GM23338 (cell line): ENCODE results near the gene ARSI. TPM values are rescaled to one million over a fixed set of nuclear protein-coding genes. Genes with fewer than 3 reads are reported as not detected.

Experiments
- ATAC-seq: fragments of 200-7000 bp; cut with Tn5 transposase; 3 replicates; pipeline ENCODE4 v1.9.1; 2020
- DNase-seq: peaks from one replicate; pipeline ENCODE4 v3.0.0-alpha.2; 2015; ENCODE audit warnings: low spot score
- H2AFZ ChIP-seq: fragments of 200-600 bp; sonication (generic); 2 replicates; pipeline ENCODE4 v1.8.0; 2016; ENCODE audit warnings: antibody characterized with exemption, mild to moderate bottlenecking, moderate library complexity
- H3F3A ChIP-seq: fragments of 200-600 bp; sonication (generic); replicated peaks from 2 replicates; pipeline ENCODE4 v1.8.0; 2017; ENCODE audit warnings: antibody characterized with exemption, mixed run types, low read depth
- H3K27ac ChIP-seq: fragments of 200-600 bp; sonication (generic); 2 replicates; pipeline ENCODE4 v1.6.1; 2016; ENCODE audit warnings: low read depth
- H3K27me3 ChIP-seq: fragments of 200-600 bp; sonication (generic); 2 replicates; pipeline ENCODE4 v1.8.0; 2016; ENCODE audit warnings: mild to moderate bottlenecking, mixed run types, moderate library complexity; ENCODE audit not compliant: insufficient read depth
- H3K36me3 ChIP-seq: fragments of 200-600 bp; sonication (generic); 2 replicates; pipeline ENCODE4 v1.8.0; 2016; ENCODE audit warnings: mild to moderate bottlenecking; ENCODE audit not compliant: insufficient read depth
- H3K4me1 ChIP-seq: fragments of 200-600 bp; sonication (generic); 2 replicates; pipeline ENCODE4 v1.8.0; 2016; ENCODE audit warnings: mild to moderate bottlenecking, moderate library complexity; ENCODE audit not compliant: insufficient read depth
- H3K4me2 ChIP-seq: fragments of 200-600 bp; sonication (generic); 2 replicates; pipeline ENCODE4 v1.7.1; 2017; ENCODE audit warnings: mixed run types
- H3K4me3 ChIP-seq: fragments of 200-600 bp; sonication (generic); 2 replicates; pipeline ENCODE4 v1.6.1; 2016; ENCODE audit warnings: mixed run types
- H3K79me2 ChIP-seq: fragments of 200-600 bp; sonication (generic); replicated peaks from 2 replicates; pipeline ENCODE4 v1.8.0; 2017; ENCODE audit warnings: mild to moderate bottlenecking; ENCODE audit not compliant: insufficient read depth
- H3K9me2 ChIP-seq: fragments of 200-600 bp; sonication (generic); 2 replicates; pipeline ENCODE4 v1.8.0; 2017; ENCODE audit not compliant: insufficient read depth
- H4K20me1 ChIP-seq: fragments of 200-600 bp; sonication (generic); replicated peaks from 2 replicates; pipeline ENCODE4 v1.8.0; 2017; ENCODE audit warnings: mild to moderate bottlenecking; ENCODE audit not compliant: insufficient read depth
- H3K27ac Mint-ChIP-seq: 2 replicates; pipeline ENCODE4 v1.8.0; 2020; ENCODE audit warnings: inconsistent platforms, mild to moderate bottlenecking, moderate library complexity, mixed read lengths
- H3K27me3 Mint-ChIP-seq: 3 replicates; pipeline ENCODE4 v1.8.0; 2022; ENCODE audit warnings: low read depth, mild to moderate bottlenecking, moderate library complexity, mixed read lengths, inconsistent platforms; ENCODE audit not compliant: insufficient read depth, poor library complexity
- H3K36me3 Mint-ChIP-seq: 3 replicates; pipeline ENCODE4 v1.8.0; 2021; ENCODE audit warnings: low read depth, mild to moderate bottlenecking, inconsistent platforms, moderate library complexity, mixed read lengths
- H3K4me1 Mint-ChIP-seq: 3 replicates; pipeline ENCODE4 v1.8.0; 2020; ENCODE audit warnings: mild to moderate bottlenecking, inconsistent platforms, mixed read lengths
- H3K4me3 Mint-ChIP-seq: 3 replicates; pipeline ENCODE4 v1.8.0; 2021; ENCODE audit warnings: moderate library complexity, mild to moderate bottlenecking, inconsistent platforms, mixed read lengths
- H3K9me3 Mint-ChIP-seq: 3 replicates; pipeline ENCODE4 v1.8.0; 2020; ENCODE audit warnings: moderate library complexity, mild to moderate bottlenecking, inconsistent platforms, mixed read lengths
- CREB1 ChIP-seq: fragments of 250-450 bp; sonication (Bioruptor Pico); IDR thresholded peaks from 2 replicates; pipeline ENCODE4 v1.5.0; 2020; ENCODE audit warnings: low read depth, mild to moderate bottlenecking, moderate library complexity
- EZH2 ChIP-seq: fragments of 200-600 bp; sonication (generic); IDR thresholded peaks from one replicate; pipeline ENCODE4 v1.8.0; 2017; ENCODE audit warnings: antibody characterized with exemption, mild to moderate bottlenecking, low read depth; ENCODE audit not compliant: unreplicated experiment
- EZH2phosphoT487 ChIP-seq: fragments of 200-600 bp; sonication (generic); IDR thresholded peaks from one replicate; pipeline ENCODE4 v1.8.1; 2018; ENCODE audit warnings: antibody characterized with exemption; ENCODE audit not compliant: unreplicated experiment
- JUNB ChIP-seq: IDR thresholded peaks from one replicate; pipeline ENCODE4 v1.6.1; 2016; ENCODE audit warnings: antibody characterized with exemption; ENCODE audit not compliant: unreplicated experiment
- NANOG ChIP-seq: IDR thresholded peaks from 2 replicates; pipeline ENCODE4 v1.6.1; 2016; ENCODE audit warnings: antibody characterized with exemption, borderline replicate concordance
- POLR2AphosphoS5 ChIP-seq: IDR thresholded peaks from 2 replicates; pipeline ENCODE4 v1.6.1; 2016; ENCODE audit warnings: antibody characterized with exemption, low read depth
- ZNF114 ChIP-seq: fragments of 250-450 bp; sonication (Bioruptor Pico); IDR thresholded peaks from 2 replicates; pipeline ENCODE4 v1.5.0; 2020; ENCODE audit warnings: mild to moderate bottlenecking, moderate library complexity
- ZNF331 ChIP-seq: fragments of 250-450 bp; sonication (Bioruptor Pico); IDR thresholded peaks from 2 replicates; pipeline ENCODE4 v1.5.0; 2020; ENCODE audit warnings: low read depth, mild to moderate bottlenecking, moderate library complexity
- polyA plus RNA-seq: library from polyadenylated mRNA; unstranded; fragments of >200 nt; fragmentation: Nextera tagmentation; extraction: Ambion mirVana; gene quantifications from 2 replicates; pipeline ENCODE4 v1.2.1, GENCODE V29; 2016
- total RNA-seq: library from RNA; depleted of rRNA; stranded (reverse); fragments of >200 nt; shearing (Covaris generic); gene quantifications from 2 replicates; pipeline ENCODE4 v1.2.3, GENCODE V29; 2014
- TF ChIP-seq, protein P1 (sequence below): IDR thresholded peaks from one replicate; pipeline ENCODE4 v1.6.1; 2018; ENCODE audit warnings: antibody characterized with exemption; ENCODE audit not compliant: unreplicated experiment
- TF ChIP-seq, protein P2 (sequence below): fragments of 250-450 bp; sonication (Bioruptor Pico); IDR thresholded peaks from 2 replicates; pipeline ENCODE4 v1.5.0; 2020; ENCODE audit warnings: mild to moderate bottlenecking, moderate library complexity
- TF ChIP-seq, protein P3 (sequence below): IDR thresholded peaks from 2 replicates; pipeline ENCODE4 v1.6.1; 2016; ENCODE audit warnings: antibody characterized with exemption
- TF ChIP-seq, protein P4 (sequence below), 2 experiments: fragments of 200-600 bp in 1 of 2; sonication (generic) in 1 of 2; conservative IDR thresholded peaks; 2 replicates each; pipeline versions ENCODE4 v1.5.1 to v1.6.1; 2016 to 2017; ENCODE audit warnings: antibody characterized with exemption in 2 of 2, low read depth in 2 of 2, mild to moderate bottlenecking in 2 of 2, moderate library complexity in 1 of 2

Gene ARSI
- total and polyA plus RNA-seq, 2 experiments from 2014 or later = 0.99 to 6.9 TPM

DNA sequence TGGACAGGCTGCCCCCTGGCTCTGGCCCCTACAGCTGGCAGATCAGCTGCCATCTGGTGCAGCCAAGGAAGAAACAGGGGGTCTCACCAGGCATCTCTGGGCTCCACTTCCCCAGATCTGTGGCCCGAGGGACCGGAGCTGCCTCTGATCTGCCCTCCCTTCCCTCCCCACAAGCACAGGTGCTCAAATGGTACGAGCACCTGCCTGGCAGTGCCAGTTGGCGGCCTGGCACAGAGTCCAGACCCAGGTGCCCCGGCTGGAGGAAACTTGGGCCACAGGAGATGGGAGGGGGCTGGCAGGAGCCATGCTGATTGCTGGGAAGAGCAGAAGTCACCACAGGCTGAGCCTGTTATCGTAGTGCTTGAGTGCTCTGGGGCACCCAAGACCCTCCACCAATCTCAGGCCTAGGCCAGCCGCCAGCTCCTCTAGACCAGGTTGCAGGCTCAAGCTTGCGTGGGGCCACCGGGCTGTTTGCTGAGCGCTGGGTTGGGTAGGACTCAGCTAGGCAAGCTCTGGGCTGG is 8.1 kb downstream of the ARSI start:
- DNase-seq = no peak
- H3K36me3 Mint-ChIP-seq = no peaks in the 10 kb centered on the region; the same call in 2 of the 3 replicates
- Histone ChIP-seq H3F3A (no peaks in the 10 kb centered on the region), H3K36me3 (no peaks in the 10 kb centered on the region), H3K4me3 (no peak overlapping the region), H3K9me2 (no peaks in the 10 kb centered on the region), H4K20me1 (no peaks in the 10 kb centered on the region), H2AFZ (no peak overlapping the region), H3K27ac (no peak overlapping the region), H3K27me3 (no peaks in the 10 kb centered on the region), H3K4me2 (no peak overlapping the region), H3K79me2 (no peaks in the 10 kb centered on the region), H3K4me1 (no peaks in the 10 kb centered on the region)
- no peak overlapping the region for H3K27ac Mint-ChIP-seq
- no peak for TF ChIP-seq EZH2phosphoT487
- TF ChIP-seq, protein P1, sequence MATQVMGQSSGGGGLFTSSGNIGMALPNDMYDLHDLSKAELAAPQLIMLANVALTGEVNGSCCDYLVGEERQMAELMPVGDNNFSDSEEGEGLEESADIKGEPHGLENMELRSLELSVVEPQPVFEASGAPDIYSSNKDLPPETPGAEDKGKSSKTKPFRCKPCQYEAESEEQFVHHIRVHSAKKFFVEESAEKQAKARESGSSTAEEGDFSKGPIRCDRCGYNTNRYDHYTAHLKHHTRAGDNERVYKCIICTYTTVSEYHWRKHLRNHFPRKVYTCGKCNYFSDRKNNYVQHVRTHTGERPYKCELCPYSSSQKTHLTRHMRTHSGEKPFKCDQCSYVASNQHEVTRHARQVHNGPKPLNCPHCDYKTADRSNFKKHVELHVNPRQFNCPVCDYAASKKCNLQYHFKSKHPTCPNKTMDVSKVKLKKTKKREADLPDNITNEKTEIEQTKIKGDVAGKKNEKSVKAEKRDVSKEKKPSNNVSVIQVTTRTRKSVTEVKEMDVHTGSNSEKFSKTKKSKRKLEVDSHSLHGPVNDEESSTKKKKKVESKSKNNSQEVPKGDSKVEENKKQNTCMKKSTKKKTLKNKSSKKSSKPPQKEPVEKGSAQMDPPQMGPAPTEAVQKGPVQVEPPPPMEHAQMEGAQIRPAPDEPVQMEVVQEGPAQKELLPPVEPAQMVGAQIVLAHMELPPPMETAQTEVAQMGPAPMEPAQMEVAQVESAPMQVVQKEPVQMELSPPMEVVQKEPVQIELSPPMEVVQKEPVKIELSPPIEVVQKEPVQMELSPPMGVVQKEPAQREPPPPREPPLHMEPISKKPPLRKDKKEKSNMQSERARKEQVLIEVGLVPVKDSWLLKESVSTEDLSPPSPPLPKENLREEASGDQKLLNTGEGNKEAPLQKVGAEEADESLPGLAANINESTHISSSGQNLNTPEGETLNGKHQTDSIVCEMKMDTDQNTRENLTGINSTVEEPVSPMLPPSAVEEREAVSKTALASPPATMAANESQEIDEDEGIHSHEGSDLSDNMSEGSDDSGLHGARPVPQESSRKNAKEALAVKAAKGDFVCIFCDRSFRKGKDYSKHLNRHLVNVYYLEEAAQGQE = no peak
- TF ChIP-seq, protein P2, sequence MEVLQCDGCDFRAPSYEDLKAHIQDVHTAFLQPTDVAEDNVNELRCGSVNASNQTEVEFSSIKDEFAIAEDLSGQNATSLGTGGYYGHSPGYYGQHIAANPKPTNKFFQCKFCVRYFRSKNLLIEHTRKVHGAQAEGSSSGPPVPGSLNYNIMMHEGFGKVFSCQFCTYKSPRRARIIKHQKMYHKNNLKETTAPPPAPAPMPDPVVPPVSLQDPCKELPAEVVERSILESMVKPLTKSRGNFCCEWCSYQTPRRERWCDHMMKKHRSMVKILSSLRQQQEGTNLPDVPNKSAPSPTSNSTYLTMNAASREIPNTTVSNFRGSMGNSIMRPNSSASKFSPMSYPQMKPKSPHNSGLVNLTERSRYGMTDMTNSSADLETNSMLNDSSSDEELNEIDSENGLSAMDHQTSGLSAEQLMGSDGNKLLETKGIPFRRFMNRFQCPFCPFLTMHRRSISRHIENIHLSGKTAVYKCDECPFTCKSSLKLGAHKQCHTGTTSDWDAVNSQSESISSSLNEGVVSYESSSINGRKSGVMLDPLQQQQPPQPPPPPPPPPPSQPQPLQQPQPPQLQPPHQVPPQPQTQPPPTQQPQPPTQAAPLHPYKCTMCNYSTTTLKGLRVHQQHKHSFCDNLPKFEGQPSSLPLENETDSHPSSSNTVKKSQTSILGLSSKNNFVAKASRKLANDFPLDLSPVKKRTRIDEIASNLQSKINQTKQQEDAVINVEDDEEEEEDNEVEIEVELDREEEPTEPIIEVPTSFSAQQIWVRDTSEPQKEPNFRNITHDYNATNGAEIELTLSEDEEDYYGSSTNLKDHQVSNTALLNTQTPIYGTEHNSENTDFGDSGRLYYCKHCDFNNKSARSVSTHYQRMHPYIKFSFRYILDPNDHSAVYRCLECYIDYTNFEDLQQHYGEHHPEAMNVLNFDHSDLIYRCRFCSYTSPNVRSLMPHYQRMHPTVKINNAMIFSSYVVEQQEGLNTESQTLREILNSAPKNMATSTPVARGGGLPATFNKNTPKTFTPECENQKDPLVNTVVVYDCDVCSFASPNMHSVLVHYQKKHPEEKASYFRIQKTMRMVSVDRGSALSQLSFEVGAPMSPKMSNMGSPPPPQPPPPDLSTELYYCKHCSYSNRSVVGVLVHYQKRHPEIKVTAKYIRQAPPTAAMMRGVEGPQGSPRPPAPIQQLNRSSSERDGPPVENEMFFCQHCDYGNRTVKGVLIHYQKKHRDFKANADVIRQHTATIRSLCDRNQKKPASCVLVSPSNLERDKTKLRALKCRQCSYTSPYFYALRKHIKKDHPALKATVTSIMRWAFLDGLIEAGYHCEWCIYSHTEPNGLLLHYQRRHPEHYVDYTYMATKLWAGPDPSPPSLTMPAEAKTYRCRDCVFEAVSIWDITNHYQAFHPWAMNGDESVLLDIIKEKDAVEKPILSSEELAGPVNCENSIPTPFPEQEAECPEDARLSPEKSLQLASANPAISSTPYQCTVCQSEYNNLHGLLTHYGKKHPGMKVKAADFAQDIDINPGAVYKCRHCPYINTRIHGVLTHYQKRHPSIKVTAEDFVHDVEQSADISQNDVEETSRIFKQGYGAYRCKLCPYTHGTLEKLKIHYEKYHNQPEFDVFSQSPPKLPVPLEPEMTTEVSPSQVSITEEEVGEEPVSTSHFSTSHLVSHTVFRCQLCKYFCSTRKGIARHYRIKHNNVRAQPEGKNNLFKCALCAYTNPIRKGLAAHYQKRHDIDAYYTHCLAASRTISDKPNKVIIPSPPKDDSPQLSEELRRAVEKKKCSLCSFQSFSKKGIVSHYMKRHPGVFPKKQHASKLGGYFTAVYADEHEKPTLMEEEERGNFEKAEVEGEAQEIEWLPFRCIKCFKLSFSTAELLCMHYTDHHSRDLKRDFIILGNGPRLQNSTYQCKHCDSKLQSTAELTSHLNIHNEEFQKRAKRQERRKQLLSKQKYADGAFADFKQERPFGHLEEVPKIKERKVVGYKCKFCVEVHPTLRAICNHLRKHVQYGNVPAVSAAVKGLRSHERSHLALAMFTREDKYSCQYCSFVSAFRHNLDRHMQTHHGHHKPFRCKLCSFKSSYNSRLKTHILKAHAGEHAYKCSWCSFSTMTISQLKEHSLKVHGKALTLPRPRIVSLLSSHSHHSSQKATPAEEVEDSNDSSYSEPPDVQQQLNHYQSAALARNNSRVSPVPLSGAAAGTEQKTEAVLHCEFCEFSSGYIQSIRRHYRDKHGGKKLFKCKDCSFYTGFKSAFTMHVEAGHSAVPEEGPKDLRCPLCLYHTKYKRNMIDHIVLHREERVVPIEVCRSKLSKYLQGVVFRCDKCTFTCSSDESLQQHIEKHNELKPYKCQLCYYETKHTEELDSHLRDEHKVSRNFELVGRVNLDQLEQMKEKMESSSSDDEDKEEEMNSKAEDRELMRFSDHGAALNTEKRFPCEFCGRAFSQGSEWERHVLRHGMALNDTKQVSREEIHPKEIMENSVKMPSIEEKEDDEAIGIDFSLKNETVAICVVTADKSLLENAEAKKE (CRISPR knock-in tag) = no peak
- TF ChIP-seq ZNF331 (CRISPR knock-in tag) = no peak
- TF ChIP-seq POLR2AphosphoS5 = no peak
- no peak for TF ChIP-seq JUNB
- no peak for TF ChIP-seq EZH2
- TF ChIP-seq, protein P3, sequence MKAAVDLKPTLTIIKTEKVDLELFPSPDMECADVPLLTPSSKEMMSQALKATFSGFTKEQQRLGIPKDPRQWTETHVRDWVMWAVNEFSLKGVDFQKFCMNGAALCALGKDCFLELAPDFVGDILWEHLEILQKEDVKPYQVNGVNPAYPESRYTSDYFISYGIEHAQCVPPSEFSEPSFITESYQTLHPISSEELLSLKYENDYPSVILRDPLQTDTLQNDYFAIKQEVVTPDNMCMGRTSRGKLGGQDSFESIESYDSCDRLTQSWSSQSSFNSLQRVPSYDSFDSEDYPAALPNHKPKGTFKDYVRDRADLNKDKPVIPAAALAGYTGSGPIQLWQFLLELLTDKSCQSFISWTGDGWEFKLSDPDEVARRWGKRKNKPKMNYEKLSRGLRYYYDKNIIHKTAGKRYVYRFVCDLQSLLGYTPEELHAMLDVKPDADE = no peak
- TF ChIP-seq CREB1 (CRISPR knock-in tag) = no peak
- no peak for TF ChIP-seq ZNF114 (CRISPR knock-in tag)
- TF ChIP-seq NANOG = no peak
- TF ChIP-seq, protein P4, sequence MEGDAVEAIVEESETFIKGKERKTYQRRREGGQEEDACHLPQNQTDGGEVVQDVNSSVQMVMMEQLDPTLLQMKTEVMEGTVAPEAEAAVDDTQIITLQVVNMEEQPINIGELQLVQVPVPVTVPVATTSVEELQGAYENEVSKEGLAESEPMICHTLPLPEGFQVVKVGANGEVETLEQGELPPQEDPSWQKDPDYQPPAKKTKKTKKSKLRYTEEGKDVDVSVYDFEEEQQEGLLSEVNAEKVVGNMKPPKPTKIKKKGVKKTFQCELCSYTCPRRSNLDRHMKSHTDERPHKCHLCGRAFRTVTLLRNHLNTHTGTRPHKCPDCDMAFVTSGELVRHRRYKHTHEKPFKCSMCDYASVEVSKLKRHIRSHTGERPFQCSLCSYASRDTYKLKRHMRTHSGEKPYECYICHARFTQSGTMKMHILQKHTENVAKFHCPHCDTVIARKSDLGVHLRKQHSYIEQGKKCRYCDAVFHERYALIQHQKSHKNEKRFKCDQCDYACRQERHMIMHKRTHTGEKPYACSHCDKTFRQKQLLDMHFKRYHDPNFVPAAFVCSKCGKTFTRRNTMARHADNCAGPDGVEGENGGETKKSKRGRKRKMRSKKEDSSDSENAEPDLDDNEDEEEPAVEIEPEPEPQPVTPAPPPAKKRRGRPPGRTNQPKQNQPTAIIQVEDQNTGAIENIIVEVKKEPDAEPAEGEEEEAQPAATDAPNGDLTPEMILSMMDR (conservative IDR thresholded peaks at IDR 0.05; ENCODE audit: low read depth in 2 of 2) = no peak
- peaks cover 10% of the 10 kb centered on the region for H3K27me3 Mint-ChIP-seq
- ATAC-seq = no peak
- no peaks in the 10 kb centered on the region; the same call in 2 of the 3 replicates for H3K9me3 Mint-ChIP-seq
- H3K4me3 Mint-ChIP-seq = no peak overlapping the region
- H3K4me1 Mint-ChIP-seq = peaks cover 9% of the 10 kb centered on the region
